ENCODE data around the gene DYTN. TPM values are rescaled to one million over a fixed set of nuclear protein-coding genes. Genes with fewer than 3 reads are reported as not detected.

The DYTN gene, protein sequence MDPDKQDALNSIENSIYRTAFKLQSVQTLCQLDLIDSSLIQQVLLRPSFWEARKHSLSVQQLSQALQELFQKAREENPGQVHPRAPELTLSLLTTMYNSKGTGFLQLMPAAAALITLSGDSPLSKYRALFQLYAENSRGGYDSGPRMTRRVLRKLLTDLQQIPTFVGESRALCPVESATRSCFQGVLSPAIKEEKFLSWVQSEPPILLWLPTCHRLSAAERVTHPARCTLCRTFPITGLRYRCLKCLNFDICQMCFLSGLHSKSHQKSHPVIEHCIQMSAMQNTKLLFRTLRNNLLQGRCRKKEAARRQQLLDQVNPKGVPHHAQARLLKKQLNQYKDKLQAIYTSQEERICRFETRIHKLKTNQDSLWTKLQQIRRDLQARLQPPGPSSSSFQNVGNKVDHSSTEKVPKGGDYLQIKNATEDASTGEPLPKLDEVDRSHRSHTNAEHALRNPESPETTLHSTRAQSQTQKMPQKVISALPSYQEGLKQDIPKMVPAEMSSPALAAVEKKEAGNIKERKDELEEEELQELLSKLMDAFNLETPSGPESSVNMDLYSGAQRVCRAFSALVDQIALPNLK
- polyA plus RNA-seq (2012; ENCODE audit: missing spikeins), result not detected

DNA sequence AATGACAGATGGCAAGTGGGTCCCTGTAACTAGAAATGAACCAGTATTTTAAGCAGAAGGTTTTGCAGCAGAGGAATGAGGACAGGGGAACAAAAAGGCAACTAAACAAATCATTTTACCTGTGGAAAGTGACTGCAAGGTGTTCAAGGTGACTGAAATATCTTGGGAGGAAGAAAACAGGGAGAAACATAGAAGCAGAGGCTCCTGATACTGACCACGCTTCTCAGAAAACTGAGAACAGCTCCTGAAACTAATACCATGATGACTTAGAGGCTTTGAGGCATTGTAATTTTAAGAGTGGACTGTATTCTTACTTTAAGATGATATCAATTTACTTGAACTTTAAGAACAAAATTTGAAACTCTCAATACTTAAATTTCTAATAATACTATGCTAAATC, at the start of gene DYTN:
Gene DYTN, minus strand, starts transcription at position 101 of the 400 bp plus-strand sequence. CDS start 117 bp downstream, outside the sequence.
- FAIRE-seq (peak; percentile 63), DNase-seq (ENCODE audit: insufficient read length) (no peak)
- no peak for TF ChIP-seq TAF1 (IDR thresholded peaks at IDR 0.05; ENCODE audit: borderline replicate concordance, low read depth, low read length)
- no peak for TF ChIP-seq POLR2AphosphoS5 (IDR thresholded peaks at IDR 0.05; ENCODE audit: low read depth, low read length)
- no peak for TF ChIP-seq POLR2A (IDR thresholded peaks at IDR 0.05; ENCODE audit: low read depth, low read length)

- DNase-seq (ENCODE audit: insufficient read length) (no peak), FAIRE-seq (no peak)
- TF ChIP-seq POLR2A (IDR thresholded peaks at IDR 0.05; ENCODE audit: low read depth, low read length) (no peak), TAF1 (IDR thresholded peaks at IDR 0.05; ENCODE audit: borderline replicate concordance, low read depth, low read length) (no peak), POLR2AphosphoS5 (IDR thresholded peaks at IDR 0.05; ENCODE audit: low read depth, low read length) (no peak)
Measured at GRCh38 chr2:206766057-206766930, 48.1 kb upstream of the DYTN start.

DNA sequence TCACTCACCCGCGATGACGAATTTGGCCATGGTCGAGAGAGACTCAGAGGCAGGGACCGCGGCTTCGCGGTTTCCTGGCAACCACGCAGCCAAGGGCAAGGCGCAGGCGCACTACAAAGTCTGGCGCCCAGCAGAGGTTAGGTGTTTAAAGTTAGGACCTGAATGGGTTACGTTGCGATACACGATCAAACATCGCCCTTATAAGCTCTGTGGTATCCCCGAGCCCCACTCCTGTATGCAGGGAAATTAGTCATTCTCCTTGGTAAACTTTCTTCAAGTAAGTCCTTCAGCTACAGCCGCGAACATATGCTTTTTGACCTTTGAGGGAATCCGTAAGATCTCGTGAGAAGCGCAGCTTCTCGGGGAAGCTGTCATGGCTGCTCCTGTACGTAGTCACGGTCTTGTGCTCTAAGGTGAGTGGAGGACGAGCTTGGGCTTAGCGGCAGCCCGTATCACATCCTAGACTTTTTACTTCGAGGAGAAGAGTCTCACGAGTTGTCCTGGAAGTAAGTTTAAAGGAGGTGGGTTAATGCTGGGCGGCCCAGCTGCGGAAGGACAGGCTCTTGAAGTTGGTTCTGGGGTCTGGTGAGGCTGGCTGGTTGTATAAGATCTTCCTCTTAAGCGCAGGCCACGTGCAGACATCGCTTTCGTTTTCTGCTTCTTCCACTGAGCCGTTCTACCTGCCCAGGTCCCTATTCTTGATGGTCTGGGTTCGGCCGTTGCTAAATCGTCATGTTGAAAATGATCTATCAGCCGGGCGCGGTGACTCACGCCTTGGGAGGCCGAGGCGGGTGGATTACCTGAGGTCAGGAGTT, 47.3 kb upstream of the DYTN start, which contains the start of the genes FASTKD2 and MDH1B:
Gene FASTKD2, plus strand, starts transcription at position 365 of the 815 bp plus-strand sequence. CDS start 1,088 bp downstream, outside the sequence.
Gene MDH1B, minus strand, starts transcription at position 87 of the 815 bp plus-strand sequence. Its CDS starts 57 bp downstream, at position 30.
- FAIRE-seq (peak; percentile 98), DNase-seq (ENCODE audit: insufficient read length) (peak; percentile 54)
- TF ChIP-seq POLR2A (IDR thresholded peaks at IDR 0.05; ENCODE audit: low read depth, low read length) (peak; percentile 97), TAF1 (IDR thresholded peaks at IDR 0.05; ENCODE audit: borderline replicate concordance, low read depth, low read length) (peak; percentile 90), POLR2AphosphoS5 (IDR thresholded peaks at IDR 0.05; ENCODE audit: low read depth, low read length) (peak; percentile 96)

DNA sequence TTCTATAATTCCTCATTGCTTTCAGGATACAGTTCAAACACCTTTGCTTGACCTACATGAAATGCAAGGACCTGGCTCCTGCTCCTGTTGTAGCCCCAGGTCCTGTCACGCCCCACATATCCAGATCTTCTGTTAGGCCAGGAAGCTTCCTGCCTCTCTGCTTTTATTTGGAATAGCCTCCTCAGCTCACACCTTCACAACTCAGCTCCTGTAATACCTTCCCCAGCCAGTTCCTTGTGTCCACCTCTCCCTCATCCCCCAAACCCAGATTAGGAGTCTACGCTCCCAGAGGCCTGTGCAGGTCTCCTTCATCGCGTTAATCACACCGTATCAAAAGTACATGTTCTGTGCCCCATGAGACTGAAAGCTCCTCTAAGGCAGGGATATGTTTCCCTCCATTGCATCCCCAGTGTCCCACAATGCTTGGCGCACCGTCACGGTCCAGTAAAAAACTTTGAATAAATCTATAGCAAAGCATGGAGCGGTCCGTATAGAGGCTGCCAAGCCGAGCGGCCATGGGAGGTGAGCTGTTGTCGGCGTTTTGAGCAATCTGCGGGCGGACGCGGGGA, 46.6 kb upstream of the DYTN start:
- FAIRE-seq (no peak), DNase-seq (ENCODE audit: insufficient read length) (no peak)
- no peak for TF ChIP-seq POLR2AphosphoS5 (IDR thresholded peaks at IDR 0.05; ENCODE audit: low read depth, low read length)
- no peak for TF ChIP-seq POLR2A (IDR thresholded peaks at IDR 0.05; ENCODE audit: low read depth, low read length)
- TF ChIP-seq TAF1 (IDR thresholded peaks at IDR 0.05; ENCODE audit: borderline replicate concordance, low read depth, low read length), result no peak

DNA sequence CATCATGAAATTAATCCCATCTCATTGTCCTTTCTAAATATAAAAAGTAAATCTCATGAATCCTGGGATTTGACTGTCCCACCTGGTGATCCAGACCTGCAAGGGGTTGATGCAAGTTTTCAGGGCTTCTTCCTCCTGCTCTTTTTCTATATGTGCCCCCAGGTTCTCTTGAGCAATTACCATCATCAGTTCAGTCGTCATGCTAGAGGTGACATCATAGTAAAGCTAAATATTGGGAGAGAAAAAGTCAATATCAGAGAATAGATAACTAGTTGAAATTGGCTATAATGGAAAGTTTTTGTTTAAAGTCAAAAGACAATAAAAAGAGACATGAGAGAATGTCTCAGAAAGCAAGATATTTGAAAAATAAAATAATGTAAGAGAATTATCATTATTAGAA, 38.6 kb upstream of the DYTN start:
- DNase-seq (ENCODE audit: insufficient read length), result no peak
- TF ChIP-seq POLR2A (IDR thresholded peaks at IDR 0.05; ENCODE audit: low read depth, low read length) (no peak), TAF1 (IDR thresholded peaks at IDR 0.05; ENCODE audit: borderline replicate concordance, low read depth, low read length) (no peak), POLR2AphosphoS5 (IDR thresholded peaks at IDR 0.05; ENCODE audit: low read depth, low read length) (no peak)
- no peak for FAIRE-seq

- no peak for TF ChIP-seq TAF1 (IDR thresholded peaks at IDR 0.05; ENCODE audit: borderline replicate concordance, low read depth, low read length)
- TF ChIP-seq POLR2AphosphoS5 (IDR thresholded peaks at IDR 0.05; ENCODE audit: low read depth, low read length), result no peak
- no peak for TF ChIP-seq POLR2A (IDR thresholded peaks at IDR 0.05; ENCODE audit: low read depth, low read length)
- FAIRE-seq, result no peak
- DNase-seq (ENCODE audit: insufficient read length), result no peak
Measured at GRCh38 chr2:206740800-206741199, 22.6 kb upstream of the DYTN start.

DNA sequence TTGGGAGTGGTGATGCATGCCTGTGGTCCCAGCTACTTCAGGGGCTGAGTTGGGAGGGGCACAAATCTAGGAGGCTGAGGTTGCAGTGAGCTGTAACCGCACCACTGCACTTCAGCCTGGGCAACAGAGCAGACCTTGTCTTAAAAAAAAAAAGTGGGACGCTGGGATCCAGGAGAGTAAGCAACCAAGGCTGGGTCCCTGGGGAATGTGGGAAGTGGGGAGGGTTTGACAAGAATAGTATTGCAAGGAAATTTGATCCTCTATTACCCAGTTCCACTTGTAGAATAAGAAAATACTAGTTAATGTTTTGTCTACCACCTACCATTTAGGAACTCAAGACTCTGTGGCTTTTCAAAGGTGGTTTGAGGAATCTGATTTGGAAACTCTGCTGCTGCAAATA, 21.1 kb upstream of the DYTN start:
- no peak for DNase-seq (ENCODE audit: insufficient read length)
- FAIRE-seq, result no peak
- no peak for TF ChIP-seq TAF1 (IDR thresholded peaks at IDR 0.05; ENCODE audit: borderline replicate concordance, low read depth, low read length)
- TF ChIP-seq POLR2AphosphoS5 (IDR thresholded peaks at IDR 0.05; ENCODE audit: low read depth, low read length), result no peak
- TF ChIP-seq POLR2A (IDR thresholded peaks at IDR 0.05; ENCODE audit: low read depth, low read length), result no peak

- FAIRE-seq (no peak), DNase-seq (ENCODE audit: insufficient read length) (no peak)
Measured at GRCh38 chr2:206736935-206737334, 18.7 kb upstream of the DYTN start.

DNA sequence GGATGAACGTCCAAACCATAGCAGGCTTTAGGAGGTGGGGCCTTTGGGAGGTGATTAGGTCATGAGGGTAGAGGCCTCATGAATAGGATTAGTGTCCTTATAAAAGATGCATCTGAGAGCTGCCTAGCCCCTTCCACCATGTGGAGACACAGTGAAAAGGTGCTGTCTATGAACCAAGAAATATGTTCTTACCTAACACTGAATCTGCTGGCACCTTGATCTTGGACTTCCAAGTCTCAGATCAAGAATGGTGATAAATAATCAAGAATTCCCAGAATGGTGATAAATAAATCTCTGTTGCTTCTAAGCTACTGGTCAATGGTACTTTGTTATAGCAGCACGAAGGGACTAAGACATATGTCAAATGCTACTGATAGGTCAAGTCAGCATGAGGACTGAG, 15.1 kb upstream of the DYTN start:
- no peak for TF ChIP-seq POLR2AphosphoS5 (IDR thresholded peaks at IDR 0.05; ENCODE audit: low read depth, low read length)
- no peak for TF ChIP-seq TAF1 (IDR thresholded peaks at IDR 0.05; ENCODE audit: borderline replicate concordance, low read depth, low read length)
- no peak for TF ChIP-seq POLR2A (IDR thresholded peaks at IDR 0.05; ENCODE audit: low read depth, low read length)
- FAIRE-seq, result no peak
- no peak for DNase-seq (ENCODE audit: insufficient read length)

More at GRCh38 chr2:206736935-206737334, 18.7 kb upstream of the DYTN start:
- no peak for TF ChIP-seq POLR2AphosphoS5 (IDR thresholded peaks at IDR 0.05; ENCODE audit: low read depth, low read length)
- no peak for TF ChIP-seq TAF1 (IDR thresholded peaks at IDR 0.05; ENCODE audit: borderline replicate concordance, low read depth, low read length)
- TF ChIP-seq POLR2A (IDR thresholded peaks at IDR 0.05; ENCODE audit: low read depth, low read length), result no peak

All from GM12892 (cell line).